ENCODE data around the gene PROP1.
"Not testable (repeated sequence)": the region's sequence is repeated elsewhere in the genome, so short reads cannot be mapped to it uniquely, and the experiment has no call there.

PROP1 gene

DNA sequence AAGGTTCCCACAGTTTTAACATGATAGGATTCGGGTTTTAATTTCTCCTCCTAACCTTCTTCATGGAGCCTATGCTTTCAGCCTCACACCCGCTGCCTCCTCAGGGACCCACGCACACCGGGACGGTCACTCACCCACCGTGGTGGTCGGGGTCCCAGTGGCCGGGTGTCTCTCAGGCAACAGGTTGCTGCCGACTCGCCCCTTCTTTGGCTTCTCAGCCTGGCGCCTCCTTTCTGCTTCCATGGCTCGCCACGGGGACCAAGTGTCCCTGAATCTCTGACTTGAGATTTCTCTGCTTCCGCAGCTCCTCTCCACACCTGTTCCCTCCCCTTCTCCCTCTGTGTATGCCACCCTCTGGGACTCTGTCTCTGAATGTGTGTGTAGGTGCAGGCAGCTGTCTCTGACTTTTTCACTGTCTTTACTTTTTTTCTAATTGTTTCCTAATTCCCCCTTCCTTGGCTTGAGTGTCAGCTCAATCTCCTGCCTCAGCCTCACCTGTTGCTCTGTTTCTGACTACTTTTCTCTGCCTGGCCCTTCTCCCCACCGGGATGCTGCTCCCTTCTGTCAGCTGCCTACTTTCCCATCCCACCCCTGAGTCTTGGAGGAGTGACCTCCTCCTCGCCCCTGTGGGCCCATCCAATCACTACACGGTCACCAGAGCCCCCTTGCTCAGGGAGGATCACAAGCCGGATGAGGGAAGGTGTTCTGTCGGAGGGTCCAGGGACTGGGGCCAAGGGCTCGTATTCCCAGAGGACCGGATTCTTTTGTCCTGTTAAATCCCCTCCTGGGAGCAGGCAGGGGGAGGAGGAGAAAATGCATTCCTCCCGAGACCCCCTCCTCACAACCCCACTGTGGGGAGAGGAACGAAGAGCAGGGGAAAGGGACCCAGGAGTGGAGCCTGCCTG is at the start of gene PROP1:
Gene PROP1 (minus strand): TSS at position 552 of the 905 bp plus-strand sequence. CDS start 309 bp downstream, at position 243.
- H3K4me1 ChIP-seq (ENCODE audit: insufficient read depth, low read length): no peaks in the 10 kb centered on the region
- H3K27ac ChIP-seq (ENCODE audit: low read depth, low read length): no peak within 1 kb of the TSS
- no peak within 1 kb of the TSS for H3K9ac ChIP-seq (ENCODE audit: low read length)
- no peaks in the 10 kb centered on the region for H3K36me3 ChIP-seq (ENCODE audit: insufficient read depth, low read length)
- H3K4me3 ChIP-seq (ENCODE audit: low read depth in 1 of 2, low read length in 2 of 2): no peak within 1 kb of the TSS
- H3K9me3 ChIP-seq (ENCODE audit: low read length): no peaks in the 10 kb centered on the region
- peaks cover 0 to 11% of the 10 kb centered on the region in 2 donors for H3K27me3 ChIP-seq (ENCODE audit: control insufficient read depth in 1 of 2, insufficient read depth in 2 of 2, low read length in 2 of 2)

DNA sequence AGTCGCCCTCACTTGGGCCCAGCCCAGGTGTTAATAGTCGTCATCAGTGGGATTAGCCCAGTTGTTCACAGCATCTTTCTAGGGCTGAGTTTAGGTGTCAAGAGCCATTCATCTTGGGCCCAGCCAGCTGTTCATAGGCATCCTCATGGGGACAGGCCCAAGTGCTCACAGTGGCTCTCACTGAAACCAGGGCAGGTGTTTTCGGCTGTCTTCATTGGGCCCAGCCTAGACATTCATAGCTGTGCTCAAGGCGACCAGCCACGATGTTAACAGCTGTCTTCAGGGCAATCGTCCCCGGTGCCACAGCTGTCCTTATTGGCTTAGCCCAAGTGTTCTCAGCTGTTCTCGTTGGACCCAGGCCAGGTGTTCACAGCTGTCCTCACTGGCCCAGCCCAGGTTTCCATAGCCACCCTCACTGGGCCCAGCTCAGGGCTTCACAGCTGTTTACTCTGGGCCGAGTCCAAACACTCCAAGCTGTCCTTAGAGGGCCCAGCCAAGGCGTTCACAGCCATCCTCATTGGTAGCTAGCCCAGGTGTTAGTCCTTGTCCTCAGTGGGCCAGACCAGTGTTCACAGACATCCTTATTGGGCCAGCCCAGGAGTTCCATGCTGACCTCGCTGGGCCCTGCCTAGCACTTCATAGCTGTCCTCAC is 23.5 kb upstream of the PROP1 start:
- not testable (repeated sequence) for H3K9ac ChIP-seq (ENCODE audit: low read length); H3K9me3 ChIP-seq (ENCODE audit: low read length); H3K4me1 ChIP-seq (ENCODE audit: insufficient read depth, low read length); H3K4me3 ChIP-seq (ENCODE audit: low read depth in 1 of 2, low read length in 2 of 2); H3K36me3 ChIP-seq (ENCODE audit: insufficient read depth, low read length); H3K27ac ChIP-seq (ENCODE audit: low read depth, low read length); H3K27me3 ChIP-seq (ENCODE audit: control insufficient read depth in 1 of 2, insufficient read depth in 2 of 2, low read length in 2 of 2)

DNA sequence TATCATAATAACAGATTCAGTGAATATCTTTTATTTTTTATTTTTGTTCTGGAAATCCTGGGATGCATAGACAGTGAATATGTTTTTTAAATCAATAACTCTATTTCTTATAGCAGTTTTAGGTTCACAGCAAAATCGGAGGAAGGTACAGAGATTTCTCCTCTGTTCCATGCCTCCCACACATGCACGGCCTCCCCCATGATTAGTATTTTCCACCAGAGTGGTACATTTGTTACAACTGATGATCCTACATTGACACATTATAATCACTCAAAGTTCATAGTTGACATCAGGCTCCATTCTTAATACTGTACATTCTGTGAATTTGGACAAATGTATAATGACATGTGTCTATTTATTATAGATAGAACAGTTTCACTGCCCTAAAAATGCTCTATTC is 16.7 kb upstream of the PROP1 start:
- not testable (repeated sequence) for H3K9ac ChIP-seq (ENCODE audit: low read length); H3K27ac ChIP-seq (ENCODE audit: low read depth, low read length); H3K4me1 ChIP-seq (ENCODE audit: insufficient read depth, low read length); H3K36me3 ChIP-seq (ENCODE audit: insufficient read depth, low read length); H3K4me3 ChIP-seq (ENCODE audit: low read depth in 1 of 2, low read length in 2 of 2); H3K27me3 ChIP-seq (ENCODE audit: control insufficient read depth in 1 of 2, insufficient read depth in 2 of 2, low read length in 2 of 2); H3K9me3 ChIP-seq (ENCODE audit: low read length)

DNA sequence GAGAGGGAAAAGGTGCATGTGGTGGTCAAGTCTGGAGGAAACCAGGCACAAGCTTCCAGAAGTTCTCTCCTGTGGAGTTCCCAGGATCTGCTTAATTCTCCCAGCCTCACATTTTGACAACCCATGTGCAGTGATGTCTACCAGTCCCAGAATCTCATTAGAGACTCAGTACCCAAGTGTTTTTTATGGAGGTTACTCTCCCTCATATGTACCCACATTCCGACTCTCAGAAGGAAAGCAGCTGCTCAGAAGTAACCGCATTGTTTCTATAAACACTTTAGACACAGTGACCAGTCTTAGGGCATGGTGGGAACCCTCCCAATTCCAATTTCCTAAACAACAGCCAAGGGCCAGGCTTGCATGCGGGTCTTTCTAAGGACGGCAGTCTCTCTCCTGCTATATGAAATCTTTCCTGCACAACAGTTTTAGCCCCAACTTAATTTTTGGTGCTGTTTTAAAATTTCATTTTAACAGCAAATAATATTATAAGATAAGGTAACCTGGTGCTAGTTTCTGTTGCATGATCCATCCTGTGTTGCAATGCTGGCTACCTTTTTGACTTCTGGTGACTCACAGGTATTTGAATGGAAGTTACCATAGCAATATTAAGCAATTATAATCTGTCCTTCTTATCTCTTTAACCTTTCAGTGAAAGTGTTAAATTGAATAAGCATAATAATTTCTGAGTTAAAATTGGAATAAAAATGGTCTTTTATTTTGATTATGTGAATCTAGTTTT is 15.9 kb upstream of the PROP1 start:
- H3K4me3 ChIP-seq (ENCODE audit: low read depth in 1 of 2, low read length in 2 of 2); H3K36me3 ChIP-seq (ENCODE audit: insufficient read depth, low read length); H3K9me3 ChIP-seq (ENCODE audit: low read length); H3K27ac ChIP-seq (ENCODE audit: low read depth, low read length); H3K9ac ChIP-seq (ENCODE audit: low read length); H3K4me1 ChIP-seq (ENCODE audit: insufficient read depth, low read length); H3K27me3 ChIP-seq (ENCODE audit: control insufficient read depth in 1 of 2, insufficient read depth in 2 of 2, low read length in 2 of 2): not testable (repeated sequence)

DNA sequence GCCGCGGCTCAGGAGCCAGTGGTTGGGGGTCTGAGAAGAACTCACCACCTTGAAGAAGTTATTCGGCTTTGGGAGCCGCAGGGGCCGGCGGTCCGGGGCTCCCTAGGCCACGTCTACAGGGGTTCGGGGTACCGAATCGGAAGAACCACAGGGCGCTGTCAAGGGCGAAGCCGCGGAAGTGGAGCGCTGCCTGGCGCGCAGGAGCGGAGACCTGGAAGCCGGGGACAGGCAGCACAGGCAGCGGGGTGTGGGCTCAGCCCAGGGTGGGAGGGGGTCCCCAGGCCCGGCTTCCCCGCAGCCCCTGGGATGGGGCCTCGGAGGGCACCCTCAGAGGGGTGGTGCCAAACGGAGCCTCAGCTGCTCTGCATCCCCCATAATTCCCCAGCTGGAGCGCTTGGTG is 11.2 kb upstream of the PROP1 start:
- not testable (repeated sequence) for H3K36me3 ChIP-seq (ENCODE audit: insufficient read depth, low read length); H3K4me1 ChIP-seq (ENCODE audit: insufficient read depth, low read length); H3K27ac ChIP-seq (ENCODE audit: low read depth, low read length); H3K9me3 ChIP-seq (ENCODE audit: low read length); H3K9ac ChIP-seq (ENCODE audit: low read length); H3K4me3 ChIP-seq (ENCODE audit: low read depth in 1 of 2, low read length in 2 of 2); H3K27me3 ChIP-seq (ENCODE audit: control insufficient read depth in 1 of 2, insufficient read depth in 2 of 2, low read length in 2 of 2)

DNA sequence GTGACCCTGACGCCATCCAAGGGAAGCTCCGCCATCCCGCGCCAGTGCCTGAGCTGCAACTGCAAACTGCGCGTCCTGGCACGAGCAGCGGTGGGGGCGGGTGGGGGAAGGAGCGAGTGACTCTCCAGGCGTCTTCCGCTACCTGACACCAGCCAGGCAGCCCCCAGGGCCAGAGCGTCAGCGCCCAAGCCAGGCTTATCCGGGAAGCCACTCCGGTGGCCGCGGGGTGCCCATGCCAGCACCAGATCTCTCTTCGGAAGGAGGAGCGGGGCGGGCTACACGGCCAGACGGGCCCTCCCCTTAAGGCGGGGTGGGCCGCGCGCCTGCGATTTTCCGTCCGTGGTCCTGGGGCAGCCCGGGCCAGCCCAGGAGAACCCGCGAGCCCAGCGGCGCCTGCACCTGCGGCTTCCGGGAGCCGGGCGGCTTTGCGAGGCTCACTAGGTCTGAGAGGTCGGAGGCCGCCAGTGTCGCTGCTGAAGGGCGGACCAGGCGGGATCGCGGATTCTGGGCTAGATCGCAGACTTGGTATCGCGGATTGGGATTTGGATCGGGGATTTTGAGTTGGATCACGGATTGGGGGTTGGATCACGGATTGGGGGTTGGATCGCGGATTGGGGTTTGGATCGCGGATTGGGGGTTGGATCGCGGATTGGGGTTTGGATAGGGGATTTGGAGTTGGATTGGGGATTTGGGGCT is 10.6 kb upstream of the PROP1 start:
- H3K9me3 ChIP-seq (ENCODE audit: low read length); H3K4me1 ChIP-seq (ENCODE audit: insufficient read depth, low read length); H3K4me3 ChIP-seq (ENCODE audit: low read depth in 1 of 2, low read length in 2 of 2); H3K27me3 ChIP-seq (ENCODE audit: control insufficient read depth in 1 of 2, insufficient read depth in 2 of 2, low read length in 2 of 2); H3K27ac ChIP-seq (ENCODE audit: low read depth, low read length); H3K9ac ChIP-seq (ENCODE audit: low read length); H3K36me3 ChIP-seq (ENCODE audit: insufficient read depth, low read length): not testable (repeated sequence)

DNA sequence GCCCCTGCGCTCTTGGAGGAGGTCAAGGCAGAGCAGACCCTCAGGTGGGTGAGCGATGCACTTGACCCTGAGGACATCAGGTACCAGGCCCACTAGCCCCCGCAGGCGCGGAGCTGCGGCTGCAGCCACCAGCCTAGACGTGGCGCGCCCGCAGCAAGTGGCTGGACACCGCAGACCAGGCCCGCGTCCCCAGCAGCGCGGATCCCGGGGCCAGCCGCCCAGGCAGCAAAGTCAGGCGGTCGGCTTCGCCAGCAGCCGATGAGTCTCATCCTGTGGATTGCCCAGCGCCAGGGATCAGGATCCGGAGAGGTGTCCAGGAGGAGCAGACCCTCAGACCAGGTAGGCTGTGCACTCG is 10.1 kb upstream of the PROP1 start:
- H3K27me3 ChIP-seq (ENCODE audit: control insufficient read depth in 1 of 2, insufficient read depth in 2 of 2, low read length in 2 of 2); H3K9ac ChIP-seq (ENCODE audit: low read length); H3K36me3 ChIP-seq (ENCODE audit: insufficient read depth, low read length); H3K4me1 ChIP-seq (ENCODE audit: insufficient read depth, low read length); H3K9me3 ChIP-seq (ENCODE audit: low read length); H3K4me3 ChIP-seq (ENCODE audit: low read depth in 1 of 2, low read length in 2 of 2); H3K27ac ChIP-seq (ENCODE audit: low read depth, low read length): not testable (repeated sequence)

DNA sequence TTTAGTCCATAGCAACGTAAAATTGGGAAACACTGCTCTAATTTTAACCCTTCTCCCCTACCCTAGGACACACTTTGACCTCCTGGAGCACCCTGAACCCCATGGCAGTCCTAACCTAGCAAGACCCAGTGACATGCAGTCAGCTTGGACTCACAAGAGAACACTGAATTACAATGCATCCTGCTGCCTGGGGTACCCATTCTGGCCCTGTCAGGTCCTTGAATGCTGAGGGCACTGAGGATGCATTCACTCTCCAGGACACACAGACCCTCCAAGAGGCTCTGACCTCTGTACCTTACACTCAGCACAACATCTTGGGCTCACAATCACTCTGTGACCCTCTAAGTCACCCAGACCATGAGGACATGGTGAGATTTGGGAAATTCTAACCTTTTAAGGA is 1.8 kb upstream of the PROP1 start:
- H3K27me3 ChIP-seq (ENCODE audit: control insufficient read depth in 1 of 2, insufficient read depth in 2 of 2, low read length in 2 of 2): peaks cover 0 to 11% of the 10 kb centered on the region in 2 donors
- no peak overlapping the region for H3K27ac ChIP-seq (ENCODE audit: low read depth, low read length)
- H3K4me1 ChIP-seq (ENCODE audit: insufficient read depth, low read length): no peaks in the 10 kb centered on the region
- H3K36me3 ChIP-seq (ENCODE audit: insufficient read depth, low read length): no peaks in the 10 kb centered on the region
- H3K9ac ChIP-seq (ENCODE audit: low read length): no peak overlapping the region
- H3K4me3 ChIP-seq (ENCODE audit: low read depth in 1 of 2, low read length in 2 of 2): no peak overlapping the region
- H3K9me3 ChIP-seq (ENCODE audit: low read length): no peaks in the 10 kb centered on the region

DNA sequence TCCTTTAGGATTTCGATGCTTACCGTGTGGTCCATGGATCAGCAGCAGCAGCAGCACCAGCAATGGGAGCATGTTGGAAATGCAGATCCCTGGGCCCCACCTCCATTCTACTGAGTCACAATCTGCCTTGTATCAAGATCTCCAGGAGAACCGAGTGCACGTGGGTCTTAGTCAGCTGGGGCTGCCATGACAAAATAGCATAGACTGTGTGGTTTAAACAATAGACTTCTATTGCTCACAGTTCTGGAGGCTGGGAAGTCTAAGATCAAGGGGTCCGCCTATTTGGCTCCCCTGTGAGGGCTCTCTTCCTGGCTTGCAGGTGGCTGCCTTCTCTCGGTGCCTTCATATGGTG is 1.3 kb upstream of the PROP1 start:
- Histone ChIP-seq H3K9ac (ENCODE audit: low read length) (no peak overlapping the region), H3K36me3 (ENCODE audit: insufficient read depth, low read length) (no peaks in the 10 kb centered on the region), H3K27ac (ENCODE audit: low read depth, low read length) (no peak overlapping the region), H3K9me3 (ENCODE audit: low read length) (no peaks in the 10 kb centered on the region), H3K27me3 (ENCODE audit: control insufficient read depth in 1 of 2, insufficient read depth in 2 of 2, low read length in 2 of 2) (peaks cover 0 to 11% of the 10 kb centered on the region in 2 donors), H3K4me1 (ENCODE audit: insufficient read depth, low read length) (no peaks in the 10 kb centered on the region), H3K4me3 (ENCODE audit: low read depth in 1 of 2, low read length in 2 of 2) (no peak overlapping the region)

DNA sequence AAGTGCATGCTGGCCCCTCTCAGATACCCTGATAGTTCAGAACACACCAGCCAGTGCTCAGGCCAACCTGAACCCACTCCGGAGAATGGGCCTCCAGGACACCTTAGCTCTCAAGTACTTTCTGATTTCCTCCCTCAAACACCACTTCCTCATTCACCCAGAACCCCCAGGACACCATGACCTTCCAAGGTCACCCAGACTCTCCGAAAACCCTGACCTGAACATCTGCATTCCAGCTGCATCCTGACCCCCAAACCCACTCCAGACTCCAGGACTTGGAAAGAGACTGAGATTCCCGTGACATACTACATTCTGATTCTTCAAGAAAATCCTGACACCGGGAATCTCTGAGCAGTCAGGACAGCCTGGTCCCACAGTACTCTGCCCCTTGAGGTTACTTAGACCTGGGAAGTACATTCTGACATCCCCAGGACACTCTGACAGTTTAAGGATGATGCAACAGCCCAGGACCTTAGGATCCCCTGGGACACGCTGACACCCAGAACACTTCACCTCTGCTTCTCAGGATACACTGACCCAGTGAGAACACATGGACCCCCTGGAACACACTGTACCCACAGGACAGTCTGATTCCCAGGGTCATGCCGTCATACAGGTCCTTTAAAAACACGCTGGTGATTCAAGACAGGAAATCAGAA is 747 bp upstream of the PROP1 start:
- Histone ChIP-seq H3K4me1 (ENCODE audit: insufficient read depth, low read length) (no peaks in the 10 kb centered on the region), H3K27ac (ENCODE audit: low read depth, low read length) (no peak overlapping the region), H3K9ac (ENCODE audit: low read length) (no peak overlapping the region), H3K36me3 (ENCODE audit: insufficient read depth, low read length) (no peaks in the 10 kb centered on the region), H3K4me3 (ENCODE audit: low read depth in 1 of 2, low read length in 2 of 2) (no peak overlapping the region), H3K27me3 (ENCODE audit: control insufficient read depth in 1 of 2, insufficient read depth in 2 of 2, low read length in 2 of 2) (peaks cover 0 to 11% of the 10 kb centered on the region in 2 donors), H3K9me3 (ENCODE audit: low read length) (no peaks in the 10 kb centered on the region)

Data from muscle layer of colon (tissue), 2 donors.